T-cell (primary cell): Measurements from ENCODE around the gene ABHD6. TPM values are rescaled to one million over a fixed set of nuclear protein-coding genes. Genes with fewer than 3 reads are reported as not detected.

Source experiments
- ATAC-seq, 4 experiments: fragments of 200-7000 bp in 3 of 4; fragments of 150-1000 bp in 1 of 4; cut with Tn5 transposase; replicated peaks in 1 of 4; 1 replicate in 3 of 4; 2 replicates in 1 of 4; pipeline ENCODE4 v1.10.0; 2021; ENCODE audit warnings: moderate library complexity in 3 of 4, mild to moderate bottlenecking in 2 of 4, moderate number of reproducible peaks in 1 of 4
- CTCF ChIA-PET, 2 donors: fragments of 300-600 bp; sonication (Branson Sonifier 250); formaldehyde crosslinking; loops; one replicate each; lab custom pipeline; 2022; ENCODE audit warnings: antibody characterized with exemption in 2 of 2; lab: Charles Lee
- POLR2A ChIA-PET, 2 donors: fragments of 300-600 bp; sonication (Branson Sonifier 250); formaldehyde crosslinking; loops; one replicate each; lab custom pipeline; 2022; ENCODE audit warnings: antibody characterized with exemption in 2 of 2; lab: Charles Lee
- DNase-seq, 35 experiments: peaks; one replicate each; pipeline versions ENCODE4 v3.0.0 to v3.0.0-alpha.2; 2013 to 2023
- H3K27ac ChIP-seq: one replicate; pipeline ENCODE4 v1.5.1; 2013; ENCODE audit warnings: low read length
- H3K27me3 ChIP-seq, 2 experiments: replicated peaks in 1 of 2; 1 replicate in 1 of 2; 2 replicates in 1 of 2; pipeline versions ENCODE4 v1.6.1 to v1.7.0; 2013; ENCODE audit warnings: low read length in 1 of 2, mixed read lengths in 1 of 2; ENCODE audit not compliant: control insufficient read depth in 2 of 2, insufficient read depth in 2 of 2; ENCODE audit errors: extremely low read depth in 1 of 2
- H3K36me3 ChIP-seq, 2 donors: 1 replicate in 1 of 2; 2 replicates in 1 of 2; pipeline versions ENCODE4 v1.6.1 to v1.7.0; 2013; ENCODE audit warnings: low read length in 1 of 2; ENCODE audit not compliant: control insufficient read depth in 2 of 2, insufficient read depth in 1 of 2; ENCODE audit errors: extremely low read depth in 1 of 2
- H3K4me1 ChIP-seq, 2 experiments: 1 replicate in 1 of 2; 2 replicates in 1 of 2; pipeline versions ENCODE4 v1.6.1 to v1.7.0; 2013; ENCODE audit warnings: low read length in 2 of 2, mixed read lengths in 1 of 2; ENCODE audit not compliant: insufficient read depth in 2 of 2, control insufficient read depth in 1 of 2; ENCODE audit errors: extremely low read depth in 1 of 2
- H3K4me3 ChIP-seq, 2 donors: 1 replicate in 1 of 2; 2 replicates in 1 of 2; pipeline versions ENCODE4 v1.5.1 to v1.7.0; 2013; ENCODE audit warnings: mild to moderate bottlenecking in 2 of 2, low read length in 1 of 2, moderate library complexity in 1 of 2; ENCODE audit not compliant: control insufficient read depth in 1 of 2; ENCODE audit errors: extremely low read depth in 1 of 2
- H3K9me3 ChIP-seq: 2 replicates; pipeline ENCODE4 v1.7.0; 2013
- H3K27ac Mint-ChIP-seq, 2 donors: one replicate each; pipeline ENCODE4 v1.8.0; 2020 to 2021; ENCODE audit warnings: mild to moderate bottlenecking in 2 of 2, mixed read lengths in 2 of 2
- H3K27me3 Mint-ChIP-seq, 2 donors: one replicate each; pipeline ENCODE4 v1.8.0; 2021 to 2022; ENCODE audit warnings: mixed read lengths in 2 of 2
- H3K36me3 Mint-ChIP-seq: one replicate; pipeline ENCODE4 v1.8.0; 2021; ENCODE audit warnings: mixed read lengths
- H3K4me1 Mint-ChIP-seq, 3 donors: one replicate each; pipeline ENCODE4 v1.8.0; 2020 to 2022; ENCODE audit warnings: mixed read lengths in 3 of 3, mild to moderate bottlenecking in 1 of 3
- H3K4me3 Mint-ChIP-seq, 3 donors: one replicate each; pipeline ENCODE4 v1.8.0; 2020 to 2022; ENCODE audit warnings: mild to moderate bottlenecking in 3 of 3, mixed read lengths in 3 of 3, moderate library complexity in 3 of 3
- H3K9me3 Mint-ChIP-seq, 3 donors: one replicate each; pipeline ENCODE4 v1.8.0; 2020 to 2022; ENCODE audit warnings: mixed read lengths in 3 of 3
- WGBS: methylation state at CpG from one replicate; pipeline ENCODE4 v1.1.5; 2013; ENCODE audit warnings: missing lambda C conversion rate; ENCODE audit not compliant: insufficient coverage; 5-methylcytosine and 5-hydroxymethylcytosine counted together
- total RNA-seq, 35 experiments: library from RNA in 6 of 35; stranded (reverse) in 6 of 35; fragments of 120-200 nt in 1 of 35; gene quantifications; one replicate each; pipeline versions ENCODE4 v1.2.1 to v1.2.4 and lab custom pipeline; 2013 to 2026

ABHD6 gene
- total RNA-seq, 5 donors from 2014 or later (not counting 1 experiment from before 2014, with no cell fraction given), result 3.9 to 7.0 (median 5.5) TPM

DNA sequence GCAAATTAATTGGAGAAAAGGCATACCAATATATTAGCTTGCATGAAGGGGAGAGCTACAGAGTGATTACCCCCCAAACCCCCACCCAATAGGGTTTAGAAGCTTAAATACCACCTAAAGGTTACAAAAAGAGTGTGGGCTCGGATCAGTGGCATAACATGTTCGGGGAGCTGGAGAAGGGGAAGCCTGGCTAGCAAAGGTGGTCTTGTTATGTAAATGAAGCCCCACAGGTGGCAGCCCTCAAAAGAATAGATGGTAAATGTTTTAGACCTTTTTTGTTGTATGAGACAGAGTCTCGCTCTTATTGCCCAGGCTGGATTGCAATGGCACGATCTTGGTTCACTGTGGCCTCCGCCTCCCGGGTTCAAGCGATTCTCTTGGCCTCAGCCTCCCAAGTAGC, 84.2 kb downstream of the ABHD6 start:
- WGBS, result 98% methylated on average over 6 of the region's 7 CpGs
- no peak overlapping the region for H3K27ac Mint-ChIP-seq
- Histone ChIP-seq H3K4me1 (peaks cover 0 to 3% of the 10 kb centered on the region in 2 experiments), H3K27ac (no peak overlapping the region), H3K9me3 (no peaks in the 10 kb centered on the region), H3K27me3 (no peaks in the 10 kb centered on the region), H3K4me3 (no peak overlapping the region), H3K36me3 (peaks cover 4 to 20% of the 10 kb centered on the region in 2 donors)
- peaks cover 19 to 31% (median 27%) of the 10 kb centered on the region in 3 donors for H3K4me1 Mint-ChIP-seq
- no peaks in the 10 kb centered on the region for H3K27me3 Mint-ChIP-seq
- ChIA-PET POLR2A (no interaction called here), CTCF (interaction anchor here (0.6 to 4.8 kb wide), 8 partner anchors 13 to 212 kb away, joined by 3 to 26 read pairs (median 4); partner anchors contain the start of genes HTD2 (in 1 of the 2) and RPP14 (in 1 of the 2))
- ATAC-seq, result no peak
- peaks cover 18% of the 10 kb centered on the region for H3K36me3 Mint-ChIP-seq
- H3K4me3 Mint-ChIP-seq, result no peak overlapping the region
- H3K9me3 Mint-ChIP-seq, result no peaks in the 10 kb centered on the region
- DNase-seq, result no peak

DNA sequence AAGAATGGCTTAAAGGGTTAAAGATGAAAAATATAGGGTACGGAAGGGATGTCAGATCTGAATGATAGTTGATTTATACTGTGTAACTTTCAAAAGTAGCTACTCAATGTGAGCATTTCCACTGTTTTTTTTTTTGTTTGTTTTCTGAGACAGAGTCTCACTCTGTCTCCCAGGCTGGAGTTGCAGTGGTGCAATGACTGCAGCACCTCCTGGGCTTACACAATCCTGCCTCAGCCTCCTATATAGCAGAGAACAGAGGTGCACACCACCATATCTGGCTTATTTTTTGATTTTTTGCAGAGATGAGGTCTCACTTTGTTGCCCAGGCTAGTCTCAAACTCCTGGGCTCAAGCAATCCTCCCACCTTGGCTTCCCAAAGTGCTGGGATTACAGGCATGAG, 85.2 kb downstream of the ABHD6 start:
- peaks cover 0 to 10% of the 10 kb centered on the region in 2 donors for H3K36me3 ChIP-seq
- no CpG with 5 or more reads among the region's 1 CpG for WGBS
- ChIA-PET CTCF (interaction anchor here (0.6 to 4.8 kb wide), 6 partner anchors 10 to 211 kb away, joined by 3 to 26 read pairs (median 3); partner anchors contain the start of genes HTD2 (in 1 of the 2) and RPP14 (in 1 of the 2)), POLR2A (interaction anchor here in 1 of 2 donors (0.6 kb wide), 1 partner anchor 15 kb away, joined by 3 read pairs; no protein-coding TSS in a partner anchor)
- no peaks in the 10 kb centered on the region for H3K27me3 ChIP-seq
- no peak overlapping the region for H3K4me3 ChIP-seq
- peaks cover 0 to 3% of the 10 kb centered on the region in 2 experiments for H3K4me1 ChIP-seq
- H3K27ac ChIP-seq, result no peak overlapping the region
- no peaks in the 10 kb centered on the region for H3K9me3 Mint-ChIP-seq
- peaks cover 19 to 31% (median 26%) of the 10 kb centered on the region in 3 donors for H3K4me1 Mint-ChIP-seq
- no peak overlapping the region for H3K4me3 Mint-ChIP-seq
- DNase-seq, result no peak
- no peak for ATAC-seq
- peaks cover 10% of the 10 kb centered on the region for H3K36me3 Mint-ChIP-seq
- no peaks in the 10 kb centered on the region for H3K9me3 ChIP-seq
- no peaks in the 10 kb centered on the region for H3K27me3 Mint-ChIP-seq
- H3K27ac Mint-ChIP-seq, result no peak overlapping the region

DNA sequence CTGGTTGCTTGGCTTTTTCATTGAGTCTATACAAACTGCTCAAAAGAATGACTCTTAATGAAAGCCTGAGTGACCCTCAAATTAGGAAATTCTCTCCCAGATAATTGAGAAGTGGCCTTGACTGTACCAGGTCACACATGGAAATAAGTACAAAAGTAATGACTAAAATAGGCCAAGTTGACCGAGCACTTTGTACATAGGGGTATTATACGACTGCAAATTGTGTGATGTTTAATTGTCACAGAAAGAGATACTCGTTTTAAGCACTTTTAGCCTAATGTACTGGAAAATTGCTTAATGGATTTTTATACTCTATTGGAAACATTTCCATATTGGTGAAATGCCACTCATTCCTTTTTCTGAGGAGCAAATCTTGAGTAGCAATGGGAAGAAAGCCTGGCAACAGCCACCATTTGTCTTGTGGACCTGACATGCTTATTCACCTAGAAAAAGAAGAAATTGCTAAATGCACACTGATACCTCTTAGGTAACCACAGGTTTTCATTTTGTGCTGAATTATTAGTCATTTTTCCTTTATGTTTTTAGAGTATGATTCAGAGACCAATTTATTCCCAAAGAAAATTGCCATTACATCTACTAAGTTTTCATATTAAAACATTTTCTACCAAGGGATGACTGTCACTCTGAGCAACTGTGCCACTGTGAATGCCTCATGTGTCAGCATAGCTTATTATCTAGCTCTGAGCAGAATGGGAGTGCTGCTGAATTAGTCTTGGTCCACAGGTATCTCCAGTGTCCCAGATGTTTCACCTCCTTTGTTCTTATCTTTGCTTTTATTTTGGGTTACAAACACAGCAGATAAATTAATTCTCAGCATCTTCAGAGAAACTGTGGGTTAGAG, 86.2 kb downstream of the ABHD6 start:
- POLR2A ChIA-PET, result interaction anchor here (0.6 kb wide), 2 partner anchors 15 to 16 kb away, joined by 3 read pairs; no protein-coding TSS in a partner anchor
- 82% methylated on average over 2 of the region's 3 CpGs for WGBS
- DNase-seq (no peak), ATAC-seq (no peak)
- Mint-ChIP-seq H3K9me3 (no peaks in the 10 kb centered on the region), H3K27me3 (no peaks in the 10 kb centered on the region), H3K27ac (peak overlapping the region; percentile 41 to 50), H3K36me3 (peaks cover 4% of the 10 kb centered on the region), H3K4me1 (peaks cover 19 to 31% (median 26%) of the 10 kb centered on the region in 3 donors), H3K4me3 (no peak overlapping the region)
- no peak overlapping the region for H3K4me3 ChIP-seq
- H3K9me3 ChIP-seq, result no peaks in the 10 kb centered on the region
- CTCF ChIA-PET, result interaction anchor here in 1 of 2 donors (0.6 to 1.2 kb wide), 6 partner anchors 18 to 168 kb away, joined by 3 to 5 read pairs (median 3); partner anchors contain the start of genes HTD2, KCTD6, PDHB and RPP14
- H3K36me3 ChIP-seq, result peaks cover 0 to 6% of the 10 kb centered on the region in 2 donors
- peaks cover 0 to 3% of the 10 kb centered on the region in 2 experiments for H3K4me1 ChIP-seq
- no peak overlapping the region for H3K27ac ChIP-seq
- no peaks in the 10 kb centered on the region for H3K27me3 ChIP-seq

- DNase-seq (peak in 1 of 35 experiments; percentile 19), ATAC-seq (peak in 1 of 4 experiments; percentile 57)
- Mint-ChIP-seq H3K9me3 (no peaks in the 10 kb centered on the region), H3K27me3 (no peaks in the 10 kb centered on the region), H3K4me1 (peaks cover 19 to 31% (median 26%) of the 10 kb centered on the region in 3 donors), H3K4me3 (no peak overlapping the region), H3K27ac (peak overlapping the region; percentile 50 to 61), H3K36me3 (no peaks in the 10 kb centered on the region)
- Histone ChIP-seq H3K9me3 (no peaks in the 10 kb centered on the region), H3K27me3 (no peaks in the 10 kb centered on the region), H3K36me3 (no peaks in the 10 kb centered on the region), H3K27ac (no peak overlapping the region), H3K4me1 (peaks cover 0 to 3% of the 10 kb centered on the region in 2 experiments), H3K4me3 (no peak overlapping the region)
- CTCF ChIA-PET, result interaction anchor here (0.7 to 1.2 kb wide), 6 partner anchors 17 to 167 kb away, joined by 3 to 5 read pairs (median 3); partner anchors contain the start of genes HTD2 (in 1 of the 2), KCTD6 (in 1 of the 2), PDHB (in 1 of the 2) and RPP14 (in 1 of the 2)
- 90% methylated on average over 1 of the region's 7 CpGs for WGBS
- POLR2A ChIA-PET, result interaction anchor here in 1 of 2 donors (0.6 kb wide), 1 partner anchor 95 kb away, joined by 4 read pairs; no protein-coding TSS in a partner anchor
These were observed 87.1 kb downstream of the ABHD6 start for GRCh38 chr3:58324391-58325390.

- ChIA-PET POLR2A (interaction anchor here in 1 of 2 donors (0.6 kb wide), 1 partner anchor 94 kb away, joined by 4 read pairs; no protein-coding TSS in a partner anchor), CTCF (interaction anchor here in 1 of 2 donors (1.2 kb wide), 1 partner anchor 18 kb away, joined by 3 read pairs; no protein-coding TSS in a partner anchor)
- ATAC-seq, result no peak
These were observed 88.0 kb downstream of the ABHD6 start for GRCh38 chr3:58325525-58325992.

More at GRCh38 chr3:58325525-58325992, 88.0 kb downstream of the ABHD6 start:
- WGBS, result no CpG with 5 or more reads among the region's 2 CpGs
- H3K9me3 ChIP-seq, result no peaks in the 10 kb centered on the region
- no peak overlapping the region for H3K4me3 ChIP-seq
- H3K27ac Mint-ChIP-seq, result peak overlapping the region; percentile 39 to 61
- no peaks in the 10 kb centered on the region for H3K27me3 Mint-ChIP-seq
- H3K36me3 ChIP-seq, result no peaks in the 10 kb centered on the region
- H3K4me1 Mint-ChIP-seq, result peaks cover 19 to 31% (median 26%) of the 10 kb centered on the region in 3 donors
- H3K4me3 Mint-ChIP-seq, result no peak overlapping the region
- H3K36me3 Mint-ChIP-seq, result no peaks in the 10 kb centered on the region
- H3K27ac ChIP-seq, result no peak overlapping the region
- H3K27me3 ChIP-seq, result no peaks in the 10 kb centered on the region
- no peaks in the 10 kb centered on the region for H3K9me3 Mint-ChIP-seq
- H3K4me1 ChIP-seq, result peaks cover 0 to 3% of the 10 kb centered on the region in 2 experiments
- no peak for DNase-seq
